LNCaP clone FGC (cell line): ENCODE results near the gene GNB1L.

Source experiments
- DNase-seq: peaks from one replicate; pipeline ENCODE4 v3.0.0-alpha.2; 2011; ENCODE audit warnings: low read depth
- H3K4me3 ChIP-seq: 2 replicates; pipeline ENCODE4 v1.5.1; 2011; ENCODE audit warnings: mild to moderate bottlenecking, low read depth, low read length, control low read depth
- TF ChIP-seq, protein P1 (sequence below): IDR thresholded peaks from 2 replicates; pipeline ENCODE4 v1.5.1; 2012; ENCODE audit warnings: mild to moderate bottlenecking; ENCODE audit not compliant: control insufficient read depth, insufficient read depth; ENCODE audit errors: extremely low read depth

The GNB1L gene

DNA sequence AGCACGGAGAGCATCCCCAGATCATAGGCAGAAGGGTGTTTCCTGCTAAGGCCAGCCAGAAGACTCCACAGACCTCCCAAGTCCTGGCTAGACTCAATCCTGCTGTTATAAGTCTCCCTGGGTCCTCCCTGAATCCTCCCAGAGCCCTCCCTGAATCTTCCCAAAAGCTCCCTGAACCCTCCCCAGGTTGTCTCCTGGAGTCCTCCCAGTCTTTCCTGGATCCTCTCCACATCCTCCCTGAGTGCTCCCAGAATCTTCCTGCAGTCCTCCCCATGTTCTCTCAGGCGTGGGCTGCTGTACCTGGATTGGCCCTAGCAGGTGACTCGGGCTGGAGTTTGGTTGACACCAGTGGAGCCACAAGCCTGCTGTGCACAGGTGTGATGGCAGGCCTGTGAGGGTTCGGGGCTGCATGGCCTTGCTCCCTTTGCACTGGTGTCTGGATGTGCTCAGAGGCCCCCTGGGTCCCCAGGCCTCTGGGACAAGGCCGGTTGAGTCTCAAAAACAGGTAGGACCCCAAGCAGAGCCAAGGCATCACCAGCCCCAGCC lies 119.8 kb downstream of the GNB1L start:
- TF ChIP-seq, protein P1, sequence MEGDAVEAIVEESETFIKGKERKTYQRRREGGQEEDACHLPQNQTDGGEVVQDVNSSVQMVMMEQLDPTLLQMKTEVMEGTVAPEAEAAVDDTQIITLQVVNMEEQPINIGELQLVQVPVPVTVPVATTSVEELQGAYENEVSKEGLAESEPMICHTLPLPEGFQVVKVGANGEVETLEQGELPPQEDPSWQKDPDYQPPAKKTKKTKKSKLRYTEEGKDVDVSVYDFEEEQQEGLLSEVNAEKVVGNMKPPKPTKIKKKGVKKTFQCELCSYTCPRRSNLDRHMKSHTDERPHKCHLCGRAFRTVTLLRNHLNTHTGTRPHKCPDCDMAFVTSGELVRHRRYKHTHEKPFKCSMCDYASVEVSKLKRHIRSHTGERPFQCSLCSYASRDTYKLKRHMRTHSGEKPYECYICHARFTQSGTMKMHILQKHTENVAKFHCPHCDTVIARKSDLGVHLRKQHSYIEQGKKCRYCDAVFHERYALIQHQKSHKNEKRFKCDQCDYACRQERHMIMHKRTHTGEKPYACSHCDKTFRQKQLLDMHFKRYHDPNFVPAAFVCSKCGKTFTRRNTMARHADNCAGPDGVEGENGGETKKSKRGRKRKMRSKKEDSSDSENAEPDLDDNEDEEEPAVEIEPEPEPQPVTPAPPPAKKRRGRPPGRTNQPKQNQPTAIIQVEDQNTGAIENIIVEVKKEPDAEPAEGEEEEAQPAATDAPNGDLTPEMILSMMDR = no peak
- no peak overlapping the region for H3K4me3 ChIP-seq

DNA sequence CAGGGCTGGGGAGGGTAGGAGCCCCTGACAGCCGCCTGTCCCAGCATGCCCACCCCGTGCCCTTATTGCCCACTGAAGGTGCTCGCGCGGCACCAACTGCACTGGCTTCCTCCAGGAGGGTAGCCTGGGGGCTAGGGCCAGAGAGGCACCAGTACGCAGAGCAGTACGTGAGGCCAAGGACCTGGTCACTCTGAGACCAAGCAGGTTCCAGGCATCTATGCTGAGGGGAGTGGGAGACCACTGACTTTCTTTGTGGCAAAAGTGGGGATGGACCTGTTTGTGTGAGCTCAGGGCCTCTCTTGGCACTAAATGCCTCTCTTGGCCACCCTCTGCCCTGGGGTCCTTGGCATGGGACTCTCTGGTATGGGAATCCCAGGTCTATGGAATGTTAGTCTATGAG lies 120.5 kb downstream of the GNB1L start:
- no peak for DNase-seq
- TF ChIP-seq, protein P1 = no peak
- no peak overlapping the region for H3K4me3 ChIP-seq

More for the DNA sequence above, 119.8 kb downstream of the GNB1L start:
- no peak for DNase-seq

DNA sequence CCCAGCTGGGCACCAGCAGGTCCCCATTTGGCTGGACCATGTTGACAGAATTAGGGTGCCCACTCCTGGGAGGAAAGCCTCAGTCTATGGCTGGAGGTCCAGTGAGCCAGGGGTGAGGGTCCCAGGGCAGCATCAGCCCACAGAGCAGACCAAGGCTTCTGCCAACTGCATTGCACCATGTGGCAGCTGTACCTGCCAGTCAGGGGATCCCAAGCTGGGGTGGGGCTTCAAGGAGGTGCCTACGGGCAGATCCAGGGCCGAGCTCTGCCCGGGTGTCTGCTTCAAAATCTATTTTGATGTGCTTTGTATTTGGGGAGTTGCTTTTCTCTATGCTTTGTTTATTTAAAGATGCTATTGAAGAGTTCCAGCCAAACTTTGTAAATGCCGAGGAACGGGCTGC lies 120.9 kb downstream of the GNB1L start:
- TF ChIP-seq, protein P1 = no peak
- H3K4me3 ChIP-seq = no peak overlapping the region
- no peak for DNase-seq
